GM23248 (cell line): ENCODE data around the gene XRN2.

Experiments
- EZH2 ChIP-seq: fragments of 200-600 bp; sonication (generic); IDR thresholded peaks from 2 replicates; pipeline ENCODE4 v1.6.1; 2018; ENCODE audit warnings: antibody characterized with exemption, mild to moderate bottlenecking; ENCODE audit not compliant: insufficient read depth, poor library complexity, severe bottlenecking
- EZH2phosphoT487 ChIP-seq: fragments of 200-600 bp; sonication (generic); IDR thresholded peaks from 2 replicates; pipeline ENCODE4 v1.6.1; 2018; ENCODE audit warnings: antibody characterized with exemption, moderate library complexity, mild to moderate bottlenecking, low read depth; ENCODE audit not compliant: insufficient read depth

- TF ChIP-seq EZH2phosphoT487, result no peak
- no peak for TF ChIP-seq EZH2
Measured at GRCh38 chr20:21303061-21303871, at the start of gene XRN2.
